ENCODE results near the gene GPC4. TPM values are rescaled to one million over a fixed set of nuclear protein-coding genes. Genes with fewer than 3 reads are reported as not detected.

GPC4 gene
- total RNA-seq (1.5 and 2.8 TPM in 2 replicates), polyA plus RNA-seq (1.0 and 3.4 TPM in 2 replicates), polyA minus RNA-seq (ENCODE audit: low replicate concordance) (1.0 and 3.5 TPM in 2 replicates)
- 1.4 and 4.5 TPM in 2 replicates for polyA plus RNA-seq (2012)

DNA sequence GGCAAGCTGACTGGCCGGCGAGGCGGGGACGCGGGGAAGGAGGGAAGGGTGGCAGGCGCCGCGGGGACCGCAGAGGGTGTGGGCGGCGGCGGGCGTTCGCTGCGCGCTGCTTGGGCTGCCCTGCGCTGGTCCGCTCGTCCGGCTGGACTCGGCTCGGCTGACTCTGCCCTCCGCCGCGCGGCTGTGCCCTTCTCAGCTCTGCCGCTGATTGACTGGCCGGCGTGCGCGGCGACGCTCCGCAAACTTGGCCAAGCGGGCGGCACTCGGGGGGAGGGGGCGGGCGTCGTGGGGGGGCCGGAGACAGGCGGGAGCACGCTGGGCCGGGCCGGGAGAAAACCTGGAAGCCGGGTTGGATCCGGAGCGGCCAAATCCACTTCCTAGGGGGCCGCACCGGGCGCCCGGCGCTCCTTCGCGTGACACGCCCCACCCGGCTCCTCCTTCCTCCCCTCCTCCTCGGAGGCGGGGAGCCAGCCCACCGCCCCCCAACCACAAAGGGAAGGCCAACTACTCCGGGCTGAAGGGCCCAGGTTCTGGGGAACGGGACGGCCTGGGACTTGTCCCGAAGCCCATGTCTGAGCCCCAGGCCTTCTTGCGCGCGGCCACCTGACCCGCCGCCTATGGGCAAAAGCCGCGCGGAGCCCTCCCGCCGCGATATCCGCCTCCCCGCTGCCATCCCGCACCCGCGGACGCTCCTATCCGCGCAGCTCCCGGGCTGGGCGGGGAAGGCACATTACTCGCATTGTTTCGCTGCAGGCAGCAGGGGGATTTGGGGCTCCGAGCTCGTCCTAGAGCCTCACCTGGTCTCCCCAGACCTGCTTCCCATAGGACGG, at the start of gene GPC4:
Gene GPC4, minus strand, starts transcription at position 214 of the 830 bp plus-strand sequence. CDS start 524 bp downstream, outside the sequence.
- H2AFZ ChIP-seq (ENCODE audit: low read length): no peak within 1 kb of the TSS
- H3K27me3 ChIP-seq (ENCODE audit: control insufficient read depth, insufficient read depth, low read length): peaks cover 3% of the 10 kb centered on the region
- no peaks in the 10 kb centered on the region for H3K36me3 ChIP-seq (ENCODE audit: control insufficient read depth, insufficient read depth, low read length)
- no peak within 1 kb of the TSS for H3K27ac ChIP-seq (ENCODE audit: insufficient read depth, low read length)
- H3K4me3 ChIP-seq (replicated peaks in 1 of 4; ENCODE audit: control extremely low read depth in 1 of 4, insufficient read depth in 1 of 4, low read depth in 3 of 4, low read length in 4 of 4): peak within 1 kb of the TSS; percentile 21 to 63 (median 38)
- H3K9me3 ChIP-seq (ENCODE audit: control insufficient read depth, insufficient read depth, low read depth, low read length): no peaks in the 10 kb centered on the region
- no peak within 1 kb of the TSS for H3K9ac ChIP-seq (ENCODE audit: insufficient read depth, low read length)
- peak; percentile 54 to 65 for DNase-seq (ENCODE audit: low read depth in 2 of 2)
- H3K4me1 ChIP-seq (ENCODE audit: control insufficient read depth, extremely low read depth, insufficient read depth, low read length): no peaks in the 10 kb centered on the region
- TF ChIP-seq EZH2 (IDR thresholded peaks at IDR 0.05; ENCODE audit: low read length, missing control alignments) (no peak), CTCF (conservative IDR thresholded peaks at IDR 0.05 in 1 of 2, IDR thresholded peaks at IDR 0.05 in 1 of 2; ENCODE audit: low read depth in 1 of 2, low read length in 2 of 2) (no peak)
- H4K20me1 ChIP-seq (ENCODE audit: control insufficient read depth, extremely low read depth, insufficient read depth, low read length): no peaks in the 10 kb centered on the region
- H3K79me2 ChIP-seq (ENCODE audit: control insufficient read depth, insufficient read depth, low read length): no peaks in the 10 kb centered on the region
- H3K4me2 ChIP-seq (ENCODE audit: extremely low read depth, insufficient read depth, low read length): peak within 1 kb of the TSS; percentile 59

- TF ChIP-seq CTCF (conservative IDR thresholded peaks at IDR 0.05 in 1 of 2, IDR thresholded peaks at IDR 0.05 in 1 of 2; ENCODE audit: low read depth in 1 of 2, low read length in 2 of 2) (no peak), EZH2 (IDR thresholded peaks at IDR 0.05; ENCODE audit: low read length, missing control alignments) (no peak)
- no peaks in the 10 kb centered on the region for H3K9me3 ChIP-seq (ENCODE audit: control insufficient read depth, insufficient read depth, low read depth, low read length)
- H3K27me3 ChIP-seq (ENCODE audit: control insufficient read depth, insufficient read depth, low read length): no peaks in the 10 kb centered on the region
- H2AFZ ChIP-seq (ENCODE audit: low read length): no peak overlapping the region
- no peaks in the 10 kb centered on the region for H4K20me1 ChIP-seq (ENCODE audit: control insufficient read depth, extremely low read depth, insufficient read depth, low read length)
- no peaks in the 10 kb centered on the region for H3K79me2 ChIP-seq (ENCODE audit: control insufficient read depth, insufficient read depth, low read length)
- no peak overlapping the region for H3K9ac ChIP-seq (ENCODE audit: insufficient read depth, low read length)
- no peak overlapping the region for H3K4me3 ChIP-seq (replicated peaks in 1 of 4; ENCODE audit: control extremely low read depth in 1 of 4, insufficient read depth in 1 of 4, low read depth in 3 of 4, low read length in 4 of 4)
- H3K4me2 ChIP-seq (ENCODE audit: extremely low read depth, insufficient read depth, low read length): no peak overlapping the region
- peak in 1 of 2 donors; percentile 38 for DNase-seq (ENCODE audit: low read depth in 2 of 2)
- no peak overlapping the region for H3K27ac ChIP-seq (ENCODE audit: insufficient read depth, low read length)
- no peaks in the 10 kb centered on the region for H3K36me3 ChIP-seq (ENCODE audit: control insufficient read depth, insufficient read depth, low read length)
- H3K4me1 ChIP-seq (ENCODE audit: control insufficient read depth, extremely low read depth, insufficient read depth, low read length): no peaks in the 10 kb centered on the region
Observed at GRCh38 chrX:133461231-133461630, 45.9 kb upstream of the GPC4 start.

DNA sequence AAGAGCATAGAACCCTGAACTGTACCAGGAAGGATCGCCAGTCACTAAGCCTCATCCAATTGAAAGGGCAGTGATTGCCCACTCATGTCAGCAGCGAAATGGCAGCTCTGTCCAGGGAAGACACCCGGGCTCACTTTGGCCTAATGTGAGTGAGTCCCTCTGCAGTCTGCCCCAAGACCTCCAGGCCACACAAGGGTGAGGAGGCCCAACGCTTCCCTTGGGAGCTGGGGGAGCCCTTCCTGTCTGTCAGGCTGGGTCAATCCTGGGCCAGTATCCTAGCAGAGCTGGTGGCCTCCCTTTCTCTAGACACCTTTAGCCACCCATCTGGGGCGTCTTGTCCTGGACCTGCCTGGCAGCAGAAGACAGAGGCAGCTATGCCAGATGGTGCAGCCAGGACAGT, 39.6 kb upstream of the GPC4 start:
- TF ChIP-seq EZH2 (IDR thresholded peaks at IDR 0.05; ENCODE audit: low read length, missing control alignments) (no peak), CTCF (conservative IDR thresholded peaks at IDR 0.05 in 1 of 2, IDR thresholded peaks at IDR 0.05 in 1 of 2; ENCODE audit: low read depth in 1 of 2, low read length in 2 of 2) (no peak)
- Histone ChIP-seq H3K27me3 (ENCODE audit: control insufficient read depth, insufficient read depth, low read length) (no peaks in the 10 kb centered on the region), H3K4me2 (ENCODE audit: extremely low read depth, insufficient read depth, low read length) (no peak overlapping the region), H3K9me3 (ENCODE audit: control insufficient read depth, insufficient read depth, low read depth, low read length) (no peaks in the 10 kb centered on the region), H3K27ac (ENCODE audit: insufficient read depth, low read length) (no peak overlapping the region), H3K9ac (ENCODE audit: insufficient read depth, low read length) (no peak overlapping the region), H3K4me3 (replicated peaks in 1 of 4; ENCODE audit: control extremely low read depth in 1 of 4, insufficient read depth in 1 of 4, low read depth in 3 of 4, low read length in 4 of 4) (no peak overlapping the region), H4K20me1 (ENCODE audit: control insufficient read depth, extremely low read depth, insufficient read depth, low read length) (no peaks in the 10 kb centered on the region), H3K36me3 (ENCODE audit: control insufficient read depth, insufficient read depth, low read length) (no peaks in the 10 kb centered on the region), H3K4me1 (ENCODE audit: control insufficient read depth, extremely low read depth, insufficient read depth, low read length) (no peaks in the 10 kb centered on the region), H2AFZ (ENCODE audit: low read length) (no peak overlapping the region), H3K79me2 (ENCODE audit: control insufficient read depth, insufficient read depth, low read length) (no peaks in the 10 kb centered on the region)
- no peak for DNase-seq (ENCODE audit: low read depth in 2 of 2)

All from fibroblast of lung (primary cell).